ENCODE data around the gene CAMTA1. TPM values are rescaled to one million over a fixed set of nuclear protein-coding genes. Genes with fewer than 3 reads are reported as not detected.
"Not testable (repeated sequence)": the region's sequence is repeated elsewhere in the genome, so short reads cannot be mapped to it uniquely, and the experiment has no call there.

CAMTA1 gene
- total RNA-seq, 1 donor from 2014 or later, result 63.8 TPM

DNA sequence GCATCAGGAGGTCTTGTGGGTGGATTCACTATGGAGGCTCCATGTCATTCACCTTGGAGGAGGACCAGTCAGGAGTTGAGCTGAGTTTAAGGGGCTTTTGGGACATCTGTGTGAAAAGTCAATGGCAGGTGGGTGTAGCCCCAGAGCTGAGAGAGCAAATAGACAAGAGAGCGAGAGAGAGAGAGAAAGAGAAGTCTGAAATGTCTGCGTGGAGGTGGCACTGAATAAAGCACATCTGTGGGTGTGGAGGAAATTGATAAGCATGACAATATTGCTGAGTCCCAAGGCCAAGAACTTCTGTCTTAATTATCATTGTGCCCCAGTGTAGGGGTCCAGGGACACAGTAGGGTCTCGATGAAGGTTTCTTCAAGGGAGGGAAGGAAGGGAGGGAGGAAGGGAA, 906.3 kb downstream of the CAMTA1 start:
- Mint-ChIP-seq H3K27ac (ENCODE audit: unreplicated experiment) (no peak overlapping the region), H3K9me3 (ENCODE audit: low read depth) (peaks cover 12% of the 10 kb centered on the region), H3K4me1 (ENCODE audit: low read depth) (no peaks in the 10 kb centered on the region), H3K4me3 (ENCODE audit: unreplicated experiment) (no peak overlapping the region), H3K36me3 (ENCODE audit: low read depth) (peaks cover 9% of the 10 kb centered on the region), H3K27me3 (ENCODE audit: low read depth) (peaks cover 23% of the 10 kb centered on the region)
- DNase-seq (ENCODE audit: low spot score), result no peak
- TF ChIP-seq, protein P1, sequence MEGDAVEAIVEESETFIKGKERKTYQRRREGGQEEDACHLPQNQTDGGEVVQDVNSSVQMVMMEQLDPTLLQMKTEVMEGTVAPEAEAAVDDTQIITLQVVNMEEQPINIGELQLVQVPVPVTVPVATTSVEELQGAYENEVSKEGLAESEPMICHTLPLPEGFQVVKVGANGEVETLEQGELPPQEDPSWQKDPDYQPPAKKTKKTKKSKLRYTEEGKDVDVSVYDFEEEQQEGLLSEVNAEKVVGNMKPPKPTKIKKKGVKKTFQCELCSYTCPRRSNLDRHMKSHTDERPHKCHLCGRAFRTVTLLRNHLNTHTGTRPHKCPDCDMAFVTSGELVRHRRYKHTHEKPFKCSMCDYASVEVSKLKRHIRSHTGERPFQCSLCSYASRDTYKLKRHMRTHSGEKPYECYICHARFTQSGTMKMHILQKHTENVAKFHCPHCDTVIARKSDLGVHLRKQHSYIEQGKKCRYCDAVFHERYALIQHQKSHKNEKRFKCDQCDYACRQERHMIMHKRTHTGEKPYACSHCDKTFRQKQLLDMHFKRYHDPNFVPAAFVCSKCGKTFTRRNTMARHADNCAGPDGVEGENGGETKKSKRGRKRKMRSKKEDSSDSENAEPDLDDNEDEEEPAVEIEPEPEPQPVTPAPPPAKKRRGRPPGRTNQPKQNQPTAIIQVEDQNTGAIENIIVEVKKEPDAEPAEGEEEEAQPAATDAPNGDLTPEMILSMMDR (IDR thresholded peaks at IDR 0.05), result no peak

DNA sequence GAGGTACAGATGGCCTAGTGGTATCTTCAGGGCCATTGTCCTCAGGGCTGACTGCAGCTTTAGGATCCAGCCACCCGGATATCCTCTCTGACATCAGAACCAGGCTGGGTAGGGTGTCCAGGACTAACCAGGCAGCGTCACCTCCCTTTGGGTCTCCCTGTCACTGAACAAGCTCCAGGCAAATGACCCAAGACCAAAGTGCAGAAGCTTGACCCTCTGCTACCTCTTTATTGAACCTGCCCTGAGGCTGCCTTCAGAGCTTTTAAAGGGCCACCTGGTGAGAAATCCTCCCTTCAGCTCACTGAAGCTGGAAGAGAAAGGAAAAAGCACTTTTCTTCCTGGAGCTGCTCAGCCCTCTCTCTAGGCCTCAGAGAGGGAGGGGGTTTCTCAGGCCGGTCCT, 906.8 kb downstream of the CAMTA1 start:
- Mint-ChIP-seq H3K4me3 (ENCODE audit: unreplicated experiment) (no peak overlapping the region), H3K9me3 (ENCODE audit: low read depth) (peaks cover 12% of the 10 kb centered on the region), H3K27me3 (ENCODE audit: low read depth) (peaks cover 22% of the 10 kb centered on the region), H3K36me3 (ENCODE audit: low read depth) (peaks cover 9% of the 10 kb centered on the region), H3K4me1 (ENCODE audit: low read depth) (no peaks in the 10 kb centered on the region), H3K27ac (ENCODE audit: unreplicated experiment) (no peak overlapping the region)
- peak; percentile 35 for DNase-seq (ENCODE audit: low spot score)
- TF ChIP-seq, protein P1 (IDR thresholded peaks at IDR 0.05), result no peak

DNA sequence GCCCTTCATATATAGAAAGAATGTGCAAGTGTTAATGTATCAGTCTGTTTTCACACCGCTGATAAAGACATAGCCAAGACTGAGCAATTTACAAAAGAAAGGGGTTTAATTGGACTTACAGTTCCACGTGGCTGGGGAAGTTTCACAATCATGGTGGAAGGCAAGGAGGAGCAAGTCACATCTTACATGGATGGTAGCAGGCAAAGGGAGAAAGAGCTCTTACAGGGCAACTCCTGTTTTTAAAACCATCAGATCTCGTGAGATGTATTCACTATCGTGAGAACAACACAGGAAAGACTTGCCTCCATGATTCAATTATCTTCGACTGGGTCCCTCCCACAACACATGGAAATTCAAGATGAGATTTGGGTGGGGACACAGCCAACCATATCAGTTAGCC, 907.8 kb downstream of the CAMTA1 start:
- not testable (repeated sequence) for H3K27ac Mint-ChIP-seq (ENCODE audit: unreplicated experiment); H3K4me3 Mint-ChIP-seq (ENCODE audit: unreplicated experiment); DNase-seq (ENCODE audit: low spot score); H3K4me1 Mint-ChIP-seq (ENCODE audit: low read depth); H3K36me3 Mint-ChIP-seq (ENCODE audit: low read depth)
- H3K27me3 Mint-ChIP-seq (ENCODE audit: low read depth), result peaks cover 21% of the 10 kb centered on the region
- peaks cover 12% of the 10 kb centered on the region for H3K9me3 Mint-ChIP-seq (ENCODE audit: low read depth)

DNA sequence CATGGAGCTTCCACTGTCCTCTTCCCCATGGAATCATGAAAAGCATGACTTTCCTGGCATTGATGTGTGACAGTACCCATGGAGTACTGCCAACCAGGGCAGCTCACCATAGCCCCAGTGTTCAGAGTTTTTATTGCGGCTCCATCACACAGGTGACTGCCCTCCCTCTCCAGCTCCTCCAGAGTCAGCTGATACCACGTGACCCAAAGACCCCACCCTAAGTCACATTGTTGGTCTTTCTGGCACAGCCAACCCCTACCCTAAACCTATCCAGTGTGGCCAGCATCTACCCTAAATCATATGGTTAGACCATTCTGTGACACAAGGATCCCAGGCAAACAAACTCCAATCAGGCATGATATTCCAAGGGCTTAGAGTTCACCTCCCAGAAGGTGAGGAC, 908.4 kb downstream of the CAMTA1 start:
- TF ChIP-seq, protein P1 (IDR thresholded peaks at IDR 0.05), result no peak
- H3K36me3 Mint-ChIP-seq (ENCODE audit: low read depth), result peaks cover 9% of the 10 kb centered on the region
- no peaks in the 10 kb centered on the region for H3K4me1 Mint-ChIP-seq (ENCODE audit: low read depth)
- H3K27me3 Mint-ChIP-seq (ENCODE audit: low read depth), result peaks cover 19% of the 10 kb centered on the region
- H3K27ac Mint-ChIP-seq (ENCODE audit: unreplicated experiment), result no peak overlapping the region
- H3K9me3 Mint-ChIP-seq (ENCODE audit: low read depth), result peaks cover 12% of the 10 kb centered on the region
- no peak overlapping the region for H3K4me3 Mint-ChIP-seq (ENCODE audit: unreplicated experiment)
- no peak for DNase-seq (ENCODE audit: low spot score)

DNA sequence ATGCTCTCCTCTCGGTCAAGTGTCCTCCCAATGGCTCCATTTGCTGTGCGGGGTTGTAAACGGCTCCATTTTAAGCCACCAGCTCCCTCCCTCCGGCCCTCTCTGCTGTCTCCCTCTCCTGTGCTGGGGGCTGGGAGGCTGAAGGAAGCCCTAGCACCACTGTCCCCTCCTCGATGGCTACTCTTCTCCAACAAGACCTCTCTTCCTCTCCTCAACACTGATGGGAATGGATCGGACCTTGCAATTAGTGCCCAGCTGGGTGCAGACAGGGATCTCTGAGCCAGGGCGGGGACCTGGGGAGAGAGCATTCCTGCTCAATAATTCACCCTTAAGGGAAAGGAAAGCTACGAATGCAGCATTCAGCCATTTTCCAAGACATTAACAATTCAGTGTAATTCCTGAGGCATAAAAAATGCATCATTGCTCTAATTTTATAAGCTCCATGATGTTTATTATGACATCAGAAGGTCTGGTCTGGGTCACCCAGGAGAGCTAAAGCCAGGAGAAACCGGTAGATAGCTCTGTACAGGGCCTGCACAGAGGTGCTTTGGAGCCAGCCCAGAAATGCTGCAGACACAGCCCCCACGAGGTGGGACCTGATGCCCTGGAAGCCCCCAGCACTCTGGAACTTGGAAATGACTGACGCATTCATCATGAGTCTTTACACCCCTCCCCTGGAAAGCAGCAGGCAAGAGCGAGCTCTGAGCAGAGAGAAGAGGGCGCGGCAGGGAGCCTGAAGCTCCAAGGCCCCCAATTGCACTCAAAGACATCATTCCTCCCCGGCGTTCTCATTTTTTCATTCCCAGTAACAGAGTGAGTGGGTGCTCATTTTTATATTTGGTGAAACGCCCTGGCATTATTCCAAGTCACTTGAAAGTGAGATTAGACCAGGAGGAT, 909.6 kb downstream of the CAMTA1 start:
- Mint-ChIP-seq H3K27me3 (ENCODE audit: low read depth) (peaks cover 16% of the 10 kb centered on the region), H3K4me3 (ENCODE audit: unreplicated experiment) (no peak overlapping the region), H3K9me3 (ENCODE audit: low read depth) (peaks cover 12% of the 10 kb centered on the region), H3K36me3 (ENCODE audit: low read depth) (peaks cover 9% of the 10 kb centered on the region), H3K4me1 (ENCODE audit: low read depth) (no peaks in the 10 kb centered on the region), H3K27ac (ENCODE audit: unreplicated experiment) (no peak overlapping the region)
- no peak for DNase-seq (ENCODE audit: low spot score)
- TF ChIP-seq, protein P1 (IDR thresholded peaks at IDR 0.05), result no peak
